ENCODE measurements around the gene PNPLA1.

PNPLA1 gene

GRCh38 chr6:36269834-36270705 is at the start of gene PNPLA1:
Gene PNPLA1, plus strand, starts transcription at chr6:36270060. Its CDS starts 400 bp downstream, at chr6:36270460.
- no peak for DNase-seq

- no peak for DNase-seq
Observed at GRCh38 chr6:36220226-36220625, 49.6 kb upstream of the PNPLA1 start.

GRCh38 chr6:36221674-36222073 is 48.2 kb upstream of the PNPLA1 start:
- no peak for DNase-seq

GRCh38 chr6:36222924-36223323 is 46.9 kb upstream of the PNPLA1 start:
- no peak for DNase-seq

GRCh38 chr6:36223706-36224105 is 46.2 kb upstream of the PNPLA1 start:
- no peak for DNase-seq

- DNase-seq: no peak
Observed at GRCh38 chr6:36224918-36225461, 44.9 kb upstream of the PNPLA1 start.

- DNase-seq: no peak
Observed at GRCh38 chr6:36226438-36227047, 43.3 kb upstream of the PNPLA1 start.

- DNase-seq: no peak
Observed at GRCh38 chr6:36227379-36228228, 42.3 kb upstream of the PNPLA1 start.

GRCh38 chr6:36229223-36229622 is 40.6 kb upstream of the PNPLA1 start:
- DNase-seq: no peak

- no peak for DNase-seq
Observed at GRCh38 chr6:36230371-36230770, 39.5 kb upstream of the PNPLA1 start.

- no peak for DNase-seq
Observed at GRCh38 chr6:36232172-36232571, 37.7 kb upstream of the PNPLA1 start.

- no peak for DNase-seq
Observed at GRCh38 chr6:36235309-36235708, 34.6 kb upstream of the PNPLA1 start.

GRCh38 chr6:36235862-36236261 is 34.0 kb upstream of the PNPLA1 start:
- DNase-seq: no peak

GRCh38 chr6:36239774-36240173 is 30.1 kb upstream of the PNPLA1 start:
- DNase-seq: no peak

GRCh38 chr6:36241728-36242127 is 28.1 kb upstream of the PNPLA1 start:
- no peak for DNase-seq

- no peak for DNase-seq
Observed at GRCh38 chr6:36242161-36242560, 27.7 kb upstream of the PNPLA1 start.

- no peak for DNase-seq
Observed at GRCh38 chr6:36242626-36243025, 27.2 kb upstream of the PNPLA1 start.

- no peak for DNase-seq
Observed at GRCh38 chr6:36243562-36244212, 26.2 kb upstream of the PNPLA1 start.

GRCh38 chr6:36244641-36245280 is 25.1 kb upstream of the PNPLA1 start:
- DNase-seq: no peak

GRCh38 chr6:36245572-36246061 is 24.2 kb upstream of the PNPLA1 start:
- no peak for DNase-seq

- no peak for DNase-seq
Observed at GRCh38 chr6:36246506-36247268, 23.2 kb upstream of the PNPLA1 start.

All from T1000 (cell line).